Endothelial cell of umbilical vein (primary cell): Measurements from ENCODE around the gene GFI1B. TPM values are rescaled to one million over a fixed set of nuclear protein-coding genes. Genes with fewer than 3 reads are reported as not detected.

Experiments used
- BruUV-seq: library from RNA; stranded (reverse); fragments of 400-500 nt; replicated peaks from 2 replicates; lab custom pipeline; 2021; lab: Mats Ljungman, UMichigan
- CTCF ChIA-PET: fragments of 300-600, 350-600 bp; sonication (Branson Sonifier 250); formaldehyde crosslinking; loops from one replicate; lab custom pipeline; 2021; ENCODE audit warnings: antibody characterized with exemption, inconsistent platforms; lab: Charles Lee
- POLR2A ChIA-PET: fragments of 300-600, 350-600 bp; sonication (Branson Sonifier 250); formaldehyde crosslinking; loops from one replicate; lab custom pipeline; 2021; ENCODE audit warnings: antibody characterized with exemption, inconsistent platforms; lab: Charles Lee
- DNase-seq: peaks from one replicate; pipeline ENCODE4 v3.0.0-alpha.2; 2011; ENCODE audit warnings: low read depth, low spot score
- FAIRE-seq: peaks from 2 replicates; lab custom pipeline; 2011; peaks lifted over from hg19 to GRCh38; lab: Jason Lieb, UNC
- H2AFZ ChIP-seq: 2 replicates; pipeline ENCODE4 v1.6.0; 2012; ENCODE audit warnings: low read depth, low read length, control low read depth, inconsistent platforms
- H3K27ac ChIP-seq: 2 replicates; pipeline ENCODE4 v1.5.1; 2011; ENCODE audit warnings: low read depth, mild to moderate bottlenecking, control low read depth, low read length, moderate library complexity; ENCODE audit not compliant: insufficient read depth
- H3K27me3 ChIP-seq, 2 experiments: 2 replicates each; pipeline versions ENCODE4 v1.6.0 to v1.6.1; 2011; ENCODE audit warnings: low read length in 2 of 2, mixed read lengths in 1 of 2; ENCODE audit not compliant: control insufficient read depth in 2 of 2, insufficient read depth in 2 of 2
- H3K36me3 ChIP-seq, 2 experiments: 2 replicates in 1 of 2; 3 replicates in 1 of 2; pipeline ENCODE4 v1.5.1; 2011; ENCODE audit warnings: low read length in 2 of 2, mild to moderate bottlenecking in 1 of 2, moderate library complexity in 1 of 2; ENCODE audit not compliant: control insufficient read depth in 2 of 2, insufficient read depth in 2 of 2; ENCODE audit errors: extremely low read depth in 1 of 2
- H3K4me1 ChIP-seq: 3 replicates; pipeline ENCODE4 v1.5.1; 2011; ENCODE audit warnings: mild to moderate bottlenecking, low read length; ENCODE audit not compliant: control insufficient read depth, insufficient read depth; ENCODE audit errors: extremely low read depth
- H3K4me2 ChIP-seq: 2 replicates; pipeline ENCODE4 v1.6.1; 2011; ENCODE audit warnings: low read length, control low read depth, mixed read lengths; ENCODE audit not compliant: insufficient read depth
- H3K4me3 ChIP-seq, 3 experiments: fragments of 200-600 bp in 1 of 3; sonication (generic), shearing (Covaris generic) in 1 of 3; replicated peaks in 1 of 3; 2 replicates each; pipeline ENCODE4 v1.5.1; 2011 to 2016; ENCODE audit warnings: control low read depth in 3 of 3, low read length in 3 of 3, mild to moderate bottlenecking in 2 of 3, inconsistent platforms in 1 of 3, low read depth in 1 of 3, moderate library complexity in 1 of 3; ENCODE audit not compliant: insufficient read depth in 1 of 3
- H3K79me2 ChIP-seq: 2 replicates; pipeline ENCODE4 v1.6.0; 2012; ENCODE audit warnings: low read length, inconsistent platforms; ENCODE audit not compliant: control insufficient read depth, insufficient read depth
- H3K9ac ChIP-seq: replicated peaks from 2 replicates; pipeline ENCODE3; 2011; ENCODE audit warnings: low read length, control low read depth; ENCODE audit not compliant: insufficient read depth; ENCODE audit errors: extremely low read depth
- H3K9me1 ChIP-seq: replicated peaks from 3 replicates; pipeline ENCODE4 v1.6.0; 2011; ENCODE audit warnings: mild to moderate bottlenecking, low read length; ENCODE audit not compliant: control insufficient read depth, insufficient read depth; ENCODE audit errors: extremely low read depth
- H3K9me3 ChIP-seq: replicated peaks from 2 replicates; pipeline ENCODE4 v1.5.1; 2012; ENCODE audit warnings: low read length, inconsistent platforms; ENCODE audit not compliant: control insufficient read depth, insufficient read depth
- H4K20me1 ChIP-seq: replicated peaks from 2 replicates; pipeline ENCODE3; 2011; ENCODE audit warnings: mild to moderate bottlenecking, low read length; ENCODE audit not compliant: control insufficient read depth, insufficient read depth; ENCODE audit errors: extremely low read depth
- CTCF ChIP-seq, 2 donors: IDR thresholded peaks; 1 replicate in 1 of 2; 2 replicates in 1 of 2; pipeline ENCODE4 v1.5.1; 2011; ENCODE audit warnings: low read length in 2 of 2, mild to moderate bottlenecking in 2 of 2, moderate library complexity in 2 of 2, control low read depth in 1 of 2, inconsistent platforms in 1 of 2, low read depth in 1 of 2; ENCODE audit not compliant: insufficient read depth in 1 of 2; ENCODE audit errors: extremely low read depth in 1 of 2
- FOS ChIP-seq: IDR thresholded peaks from 2 replicates; pipeline ENCODE4 v1.6.1; 2011; ENCODE audit warnings: mild to moderate bottlenecking, low read length, moderate library complexity, borderline replicate concordance; ENCODE audit not compliant: insufficient read depth
- GATA2 ChIP-seq: IDR thresholded peaks from 2 replicates; pipeline ENCODE4 v1.7.0; 2011; ENCODE audit warnings: low read depth, mild to moderate bottlenecking, moderate library complexity, mixed read lengths, low read length; ENCODE audit not compliant: insufficient read length, insufficient read depth
- JUN ChIP-seq: IDR thresholded peaks from 2 replicates; pipeline ENCODE4 v1.6.1; 2011; ENCODE audit warnings: borderline replicate concordance, low read depth; ENCODE audit not compliant: insufficient read length, insufficient read depth
- MYC ChIP-seq: IDR thresholded peaks from one replicate; pipeline ENCODE4 v1.6.1; 2011; ENCODE audit warnings: mild to moderate bottlenecking, low read depth, low read length
- dilution Hi-C: fragments of 300-500 bp; cut with MboI; formaldehyde crosslinking; loops from one replicate; pipeline ENCODE4 v1.15.0; 2019; ENCODE audit warnings: low sequenced_read_pairs; ENCODE audit not compliant: extremely low pct_ligation_motif_present
- intact Hi-C: fragments of 100-400 bp; cut with micrococcal nuclease; formaldehyde crosslinking; loops from one replicate; pipeline ENCODE4 v1.10.0; 2022
- polyA plus RNA-seq, 4 experiments: library from polyadenylated mRNA; depleted of rRNA in 3 of 4; stranded (reverse) in 3 of 4; unstranded in 1 of 4; fragments of >200 nt; gene quantifications; 2 replicates each; pipeline versions ENCODE4 v1.2.1 to v1.2.3, GENCODE V29; 2011 to 2012; ENCODE audit warnings: missing spikeins in 1 of 4
- total RNA-seq: library from RNA; stranded (reverse); gene quantifications from 2 replicates; pipeline ENCODE4 v1.2.3, GENCODE V29; 2021

GFI1B gene
- total and polyA plus RNA-seq, 2 donors (not counting 3 experiments of a cell fraction or from before 2014, with no cell fraction given) = 0.04 TPM; not detected in 1

GRCh38 chr9:132986640-132987620 is 8.4 kb downstream of the GFI1B start:
- H3K9me1 ChIP-seq = no peaks in the 10 kb centered on the region
- H3K27ac ChIP-seq = no peak overlapping the region
- DNase-seq = no peak
- no peaks in the 10 kb centered on the region for H3K4me1 ChIP-seq
- no peak overlapping the region for H3K4me2 ChIP-seq
- H3K79me2 ChIP-seq = no peaks in the 10 kb centered on the region
- H4K20me1 ChIP-seq = no peaks in the 10 kb centered on the region
- TF ChIP-seq JUN (no peak), GATA2 (no peak), MYC (no peak)
- H3K36me3 ChIP-seq = no peaks in the 10 kb centered on the region
- BruUV-seq = no TSS peak
- CTCF ChIA-PET = interaction anchor here (1.5 to 2.0 kb wide), 2 partner anchors 9 to 35 kb away, joined by 3 to 4 read pairs; no protein-coding TSS in a partner anchor
- no peak for FAIRE-seq
- no peaks in the 10 kb centered on the region for H3K9me3 ChIP-seq
- no peak overlapping the region for H2AFZ ChIP-seq
- dilution Hi-C loops (no loop called here), intact Hi-C loops (no loop called here)
- POLR2A ChIA-PET = no interaction called here
- H3K27me3 ChIP-seq = peaks cover 0 to 4% of the 10 kb centered on the region in 2 experiments
- no peak overlapping the region for H3K9ac ChIP-seq
- no peak overlapping the region for H3K4me3 ChIP-seq

- no peaks in the 10 kb centered on the region for H3K9me3 ChIP-seq
- FAIRE-seq (no peak), DNase-seq (no peak)
- H3K4me3 ChIP-seq = no peak overlapping the region
- peaks cover 0 to 13% of the 10 kb centered on the region in 2 experiments for H3K27me3 ChIP-seq
- H3K4me2 ChIP-seq = no peak overlapping the region
- no peak overlapping the region for H2AFZ ChIP-seq
- H3K4me1 ChIP-seq = no peaks in the 10 kb centered on the region
- intact Hi-C loops = no loop called here
- no peaks in the 10 kb centered on the region for H3K9me1 ChIP-seq
- CTCF ChIA-PET = interaction anchor here (1.5 to 2.0 kb wide), 2 partner anchors 11 to 34 kb away, joined by 3 to 4 read pairs; no protein-coding TSS in a partner anchor
- H3K27ac ChIP-seq = no peak overlapping the region
- H3K36me3 ChIP-seq = no peaks in the 10 kb centered on the region
- dilution Hi-C loops = no loop called here
- POLR2A ChIA-PET = no interaction called here
- no peaks in the 10 kb centered on the region for H3K79me2 ChIP-seq
- TF ChIP-seq MYC (no peak), CTCF (IDR thresholded peaks at IDR 0.05; ENCODE audit: extremely low read depth in 1 of 2, insufficient read depth in 1 of 2, low read depth in 1 of 2, low read length in 2 of 2) (no peak), FOS (no peak)
- BruUV-seq = no TSS peak
- no peaks in the 10 kb centered on the region for H4K20me1 ChIP-seq
- H3K9ac ChIP-seq = no peak overlapping the region
Measured at GRCh38 chr9:132988244-132989013, 9.9 kb downstream of the GFI1B start.
